NCI-H146 (cell line): ENCODE data around the gene OFD1.

Source experiments
- DNase-seq: peaks from one replicate; lab custom pipeline; 2025; lab: John Stamatoyannopoulos, UW

Gene OFD1

GRCh38 chrX:13798184-13798583 is 63.6 kb downstream of the OFD1 start:
- no peak for DNase-seq

GRCh38 chrX:13803116-13803515 is 68.6 kb downstream of the OFD1 start:
- no peak for DNase-seq

- DNase-seq = no peak
These were observed 70.7 kb downstream of the OFD1 start for GRCh38 chrX:13805241-13805640.

- DNase-seq = no peak
These were observed 73.7 kb downstream of the OFD1 start for GRCh38 chrX:13808293-13808692.

GRCh38 chrX:13808865-13809264 is 74.3 kb downstream of the OFD1 start:
- DNase-seq = no peak

GRCh38 chrX:13815664-13816063 is 81.1 kb downstream of the OFD1 start:
- no peak for DNase-seq

GRCh38 chrX:13816176-13816575 is 81.6 kb downstream of the OFD1 start:
- DNase-seq = no peak

GRCh38 chrX:13816643-13817627 is 82.4 kb downstream of the OFD1 start, which contains the start of gene GPM6B:
GPM6B (minus strand) TSS chrX:13817093; CDS start chrX:13816904, 189 bp downstream.
- DNase-seq = no peak
